Endothelial cell of umbilical vein (primary cell): Measurements from ENCODE around the gene SWAP70. TPM values are rescaled to one million over a fixed set of nuclear protein-coding genes. Genes with fewer than 3 reads are reported as not detected.

Experiments used
- BruUV-seq: library from RNA; stranded (reverse); fragments of 400-500 nt; replicated peaks from 2 replicates; lab custom pipeline; 2021; lab: Mats Ljungman, UMichigan
- CTCF ChIA-PET: fragments of 300-600, 350-600 bp; sonication (Branson Sonifier 250); formaldehyde crosslinking; loops from one replicate; lab custom pipeline; 2021; ENCODE audit warnings: antibody characterized with exemption, inconsistent platforms; lab: Charles Lee
- POLR2A ChIA-PET: fragments of 300-600, 350-600 bp; sonication (Branson Sonifier 250); formaldehyde crosslinking; loops from one replicate; lab custom pipeline; 2021; ENCODE audit warnings: antibody characterized with exemption, inconsistent platforms; lab: Charles Lee
- DNase-seq: peaks from one replicate; pipeline ENCODE4 v3.0.0-alpha.2; 2011; ENCODE audit warnings: low read depth, low spot score
- FAIRE-seq: peaks from 2 replicates; lab custom pipeline; 2011; peaks lifted over from hg19 to GRCh38; lab: Jason Lieb, UNC
- H2AFZ ChIP-seq: 2 replicates; pipeline ENCODE4 v1.6.0; 2012; ENCODE audit warnings: low read depth, low read length, control low read depth, inconsistent platforms
- H3K27ac ChIP-seq: 2 replicates; pipeline ENCODE4 v1.5.1; 2011; ENCODE audit warnings: low read depth, mild to moderate bottlenecking, control low read depth, low read length, moderate library complexity; ENCODE audit not compliant: insufficient read depth
- H3K27me3 ChIP-seq, 2 experiments: 2 replicates each; pipeline versions ENCODE4 v1.6.0 to v1.6.1; 2011; ENCODE audit warnings: low read length in 2 of 2, mixed read lengths in 1 of 2; ENCODE audit not compliant: control insufficient read depth in 2 of 2, insufficient read depth in 2 of 2
- H3K36me3 ChIP-seq, 2 experiments: 2 replicates in 1 of 2; 3 replicates in 1 of 2; pipeline ENCODE4 v1.5.1; 2011; ENCODE audit warnings: low read length in 2 of 2, mild to moderate bottlenecking in 1 of 2, moderate library complexity in 1 of 2; ENCODE audit not compliant: control insufficient read depth in 2 of 2, insufficient read depth in 2 of 2; ENCODE audit errors: extremely low read depth in 1 of 2
- H3K4me1 ChIP-seq: 3 replicates; pipeline ENCODE4 v1.5.1; 2011; ENCODE audit warnings: mild to moderate bottlenecking, low read length; ENCODE audit not compliant: control insufficient read depth, insufficient read depth; ENCODE audit errors: extremely low read depth
- H3K4me2 ChIP-seq: 2 replicates; pipeline ENCODE4 v1.6.1; 2011; ENCODE audit warnings: low read length, control low read depth, mixed read lengths; ENCODE audit not compliant: insufficient read depth
- H3K4me3 ChIP-seq, 3 experiments: fragments of 200-600 bp in 1 of 3; sonication (generic), shearing (Covaris generic) in 1 of 3; replicated peaks in 1 of 3; 2 replicates each; pipeline ENCODE4 v1.5.1; 2011 to 2016; ENCODE audit warnings: control low read depth in 3 of 3, low read length in 3 of 3, mild to moderate bottlenecking in 2 of 3, inconsistent platforms in 1 of 3, low read depth in 1 of 3, moderate library complexity in 1 of 3; ENCODE audit not compliant: insufficient read depth in 1 of 3
- H3K79me2 ChIP-seq: 2 replicates; pipeline ENCODE4 v1.6.0; 2012; ENCODE audit warnings: low read length, inconsistent platforms; ENCODE audit not compliant: control insufficient read depth, insufficient read depth
- H3K9ac ChIP-seq: replicated peaks from 2 replicates; pipeline ENCODE3; 2011; ENCODE audit warnings: low read length, control low read depth; ENCODE audit not compliant: insufficient read depth; ENCODE audit errors: extremely low read depth
- H3K9me1 ChIP-seq: replicated peaks from 3 replicates; pipeline ENCODE4 v1.6.0; 2011; ENCODE audit warnings: mild to moderate bottlenecking, low read length; ENCODE audit not compliant: control insufficient read depth, insufficient read depth; ENCODE audit errors: extremely low read depth
- H3K9me3 ChIP-seq: replicated peaks from 2 replicates; pipeline ENCODE4 v1.5.1; 2012; ENCODE audit warnings: low read length, inconsistent platforms; ENCODE audit not compliant: control insufficient read depth, insufficient read depth
- H4K20me1 ChIP-seq: replicated peaks from 2 replicates; pipeline ENCODE3; 2011; ENCODE audit warnings: mild to moderate bottlenecking, low read length; ENCODE audit not compliant: control insufficient read depth, insufficient read depth; ENCODE audit errors: extremely low read depth
- EZH2 ChIP-seq: IDR thresholded peaks from 2 replicates; pipeline ENCODE4 v1.6.1; 2012; ENCODE audit warnings: borderline replicate concordance, low read depth, mild to moderate bottlenecking, moderate library complexity, low read length, inconsistent platforms; ENCODE audit not compliant: severe bottlenecking
- FOS ChIP-seq: IDR thresholded peaks from 2 replicates; pipeline ENCODE4 v1.6.1; 2011; ENCODE audit warnings: mild to moderate bottlenecking, low read length, moderate library complexity, borderline replicate concordance; ENCODE audit not compliant: insufficient read depth
- GATA2 ChIP-seq: IDR thresholded peaks from 2 replicates; pipeline ENCODE4 v1.7.0; 2011; ENCODE audit warnings: low read depth, mild to moderate bottlenecking, moderate library complexity, mixed read lengths, low read length; ENCODE audit not compliant: insufficient read length, insufficient read depth
- JUN ChIP-seq: IDR thresholded peaks from 2 replicates; pipeline ENCODE4 v1.6.1; 2011; ENCODE audit warnings: borderline replicate concordance, low read depth; ENCODE audit not compliant: insufficient read length, insufficient read depth
- MYC ChIP-seq: IDR thresholded peaks from one replicate; pipeline ENCODE4 v1.6.1; 2011; ENCODE audit warnings: mild to moderate bottlenecking, low read depth, low read length
- POLR2A ChIP-seq: IDR thresholded peaks from 2 replicates; pipeline ENCODE4 v1.6.1; 2012; ENCODE audit warnings: low read depth, mild to moderate bottlenecking, control low read depth, low read length
- POLR2AphosphoS5 ChIP-seq: IDR thresholded peaks from 2 replicates; pipeline ENCODE4 v1.6.1; 2012; ENCODE audit warnings: low read depth, mild to moderate bottlenecking, control low read depth, low read length, moderate library complexity; ENCODE audit not compliant: insufficient read depth
- dilution Hi-C: fragments of 300-500 bp; cut with MboI; formaldehyde crosslinking; loops from one replicate; pipeline ENCODE4 v1.15.0; 2019; ENCODE audit warnings: low sequenced_read_pairs; ENCODE audit not compliant: extremely low pct_ligation_motif_present
- intact Hi-C: fragments of 100-400 bp; cut with micrococcal nuclease; formaldehyde crosslinking; loops from one replicate; pipeline ENCODE4 v1.10.0; 2022
- polyA plus RNA-seq, 4 experiments: library from polyadenylated mRNA; depleted of rRNA in 3 of 4; stranded (reverse) in 3 of 4; unstranded in 1 of 4; fragments of >200 nt; gene quantifications; 2 replicates each; pipeline versions ENCODE4 v1.2.1 to v1.2.3, GENCODE V29; 2011 to 2012; ENCODE audit warnings: missing spikeins in 1 of 4
- total RNA-seq: library from RNA; stranded (reverse); gene quantifications from 2 replicates; pipeline ENCODE4 v1.2.3, GENCODE V29; 2021
- TF ChIP-seq, protein P1 (sequence below), 2 donors: IDR thresholded peaks; 1 replicate in 1 of 2; 2 replicates in 1 of 2; pipeline ENCODE4 v1.5.1; 2011; ENCODE audit warnings: low read length in 2 of 2, mild to moderate bottlenecking in 2 of 2, moderate library complexity in 2 of 2, control low read depth in 1 of 2, inconsistent platforms in 1 of 2, low read depth in 1 of 2; ENCODE audit not compliant: insufficient read depth in 1 of 2; ENCODE audit errors: extremely low read depth in 1 of 2

SWAP70 gene
- total and polyA plus RNA-seq, 2 donors (not counting 3 experiments of a cell fraction or from before 2014, with no cell fraction given) = 52.5 to 165 TPM

DNA sequence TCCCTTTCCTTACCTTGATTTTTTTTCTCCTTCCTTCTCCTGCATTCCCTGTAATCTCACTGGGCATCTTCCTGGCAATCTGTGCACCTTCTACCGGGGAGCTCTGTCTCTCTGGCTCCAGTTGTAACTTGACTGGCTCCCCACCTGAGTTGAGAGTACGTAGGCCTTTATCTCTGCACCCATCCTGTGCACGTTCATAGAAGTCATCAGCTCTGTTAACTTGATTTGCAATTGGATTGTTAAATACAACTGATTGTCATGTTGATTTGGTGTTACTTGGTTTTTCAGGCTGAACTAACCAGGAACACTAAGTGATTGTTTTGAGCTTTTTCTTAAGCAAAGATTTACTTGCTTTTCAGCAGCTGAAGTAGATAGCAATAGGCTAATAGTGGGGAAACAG lies 11.8 kb downstream of the SWAP70 start:
- DNase-seq = no peak
- ChIA-PET POLR2A (no interaction called here), CTCF (interaction anchor here (0.8 to 1.0 kb wide), 2 partner anchors 16 to 73 kb away, joined by 3 read pairs; no protein-coding TSS in a partner anchor)
- no TSS peak for BruUV-seq
- no peak overlapping the region for H3K4me3 ChIP-seq
- H2AFZ ChIP-seq = no peak overlapping the region
- H3K9me1 ChIP-seq = no peaks in the 10 kb centered on the region
- no peak overlapping the region for H3K4me2 ChIP-seq
- peak; percentile 18 for FAIRE-seq
- peaks cover 11% of the 10 kb centered on the region for H3K4me1 ChIP-seq
- no peak overlapping the region for H3K27ac ChIP-seq
- peaks cover 77% of the 10 kb centered on the region for H3K79me2 ChIP-seq
- no peaks in the 10 kb centered on the region for H3K27me3 ChIP-seq
- TF ChIP-seq JUN = no peak
- TF ChIP-seq POLR2A = no peak
- TF ChIP-seq FOS = no peak
- TF ChIP-seq MYC = no peak
- TF ChIP-seq GATA2 = no peak
- TF ChIP-seq POLR2AphosphoS5 = no peak
- TF ChIP-seq, protein P1, sequence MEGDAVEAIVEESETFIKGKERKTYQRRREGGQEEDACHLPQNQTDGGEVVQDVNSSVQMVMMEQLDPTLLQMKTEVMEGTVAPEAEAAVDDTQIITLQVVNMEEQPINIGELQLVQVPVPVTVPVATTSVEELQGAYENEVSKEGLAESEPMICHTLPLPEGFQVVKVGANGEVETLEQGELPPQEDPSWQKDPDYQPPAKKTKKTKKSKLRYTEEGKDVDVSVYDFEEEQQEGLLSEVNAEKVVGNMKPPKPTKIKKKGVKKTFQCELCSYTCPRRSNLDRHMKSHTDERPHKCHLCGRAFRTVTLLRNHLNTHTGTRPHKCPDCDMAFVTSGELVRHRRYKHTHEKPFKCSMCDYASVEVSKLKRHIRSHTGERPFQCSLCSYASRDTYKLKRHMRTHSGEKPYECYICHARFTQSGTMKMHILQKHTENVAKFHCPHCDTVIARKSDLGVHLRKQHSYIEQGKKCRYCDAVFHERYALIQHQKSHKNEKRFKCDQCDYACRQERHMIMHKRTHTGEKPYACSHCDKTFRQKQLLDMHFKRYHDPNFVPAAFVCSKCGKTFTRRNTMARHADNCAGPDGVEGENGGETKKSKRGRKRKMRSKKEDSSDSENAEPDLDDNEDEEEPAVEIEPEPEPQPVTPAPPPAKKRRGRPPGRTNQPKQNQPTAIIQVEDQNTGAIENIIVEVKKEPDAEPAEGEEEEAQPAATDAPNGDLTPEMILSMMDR (IDR thresholded peaks at IDR 0.05; ENCODE audit: extremely low read depth in 1 of 2, insufficient read depth in 1 of 2, low read depth in 1 of 2, low read length in 2 of 2) = no peak
- TF ChIP-seq EZH2 = no peak
- dilution Hi-C loops (no loop called here), intact Hi-C loops (no loop called here)
- H3K9ac ChIP-seq = no peak overlapping the region
- H3K36me3 ChIP-seq = peaks cover 2 to 4% of the 10 kb centered on the region in 2 experiments
- peaks cover 10% of the 10 kb centered on the region for H4K20me1 ChIP-seq
- no peaks in the 10 kb centered on the region for H3K9me3 ChIP-seq
